ENCODE data around the gene EDARADD.
"Not testable (repeated sequence)": the region's sequence is repeated elsewhere in the genome, so short reads cannot be mapped to it uniquely, and the experiment has no call there.

EDARADD gene

DNA sequence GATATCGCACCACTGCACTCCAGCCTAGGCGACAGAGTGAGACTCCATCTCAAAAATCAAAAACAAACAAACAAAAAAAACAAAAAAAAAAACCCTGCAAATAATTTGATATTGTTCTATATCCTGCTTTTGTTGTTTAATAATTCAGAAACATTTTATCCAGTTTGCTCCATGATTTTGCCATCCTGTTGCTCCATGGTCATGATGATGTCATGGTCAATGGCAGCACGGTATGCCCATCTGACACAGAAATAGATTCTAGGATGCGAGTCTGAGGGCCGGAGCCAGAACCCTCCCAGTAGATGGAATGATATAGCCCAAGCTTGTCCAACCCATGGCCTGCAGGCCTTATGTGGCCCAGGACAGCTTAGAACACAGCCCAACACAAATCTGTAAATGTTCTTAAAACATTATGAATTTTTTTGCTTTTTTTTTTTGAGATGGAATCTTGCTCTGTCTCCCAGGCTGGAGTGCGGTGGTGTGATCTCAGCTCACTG is 39.8 kb downstream of the EDARADD start:
- DNase-seq (ENCODE audit: low read depth, low spot score), result no peak

DNA sequence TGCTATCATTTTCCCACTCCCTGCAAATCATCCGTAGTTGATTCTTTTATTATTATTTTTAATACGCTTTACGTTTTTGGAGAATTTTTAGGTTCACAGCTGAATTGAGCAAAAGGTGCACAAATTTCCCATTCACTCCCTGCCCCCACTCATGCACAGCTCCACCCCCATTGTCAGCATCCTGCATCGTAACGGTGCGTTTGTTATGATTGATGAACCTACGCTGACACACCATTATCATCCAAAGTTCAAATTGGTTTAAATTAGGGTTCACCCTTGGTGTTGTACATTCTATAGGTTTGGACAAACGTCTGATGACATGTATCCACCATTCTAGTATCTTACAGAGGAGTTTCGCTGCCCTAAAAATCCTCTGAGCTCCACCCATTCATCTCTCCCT is 44.5 kb downstream of the EDARADD start:
- no peak for DNase-seq (ENCODE audit: low read depth, low spot score)

DNA sequence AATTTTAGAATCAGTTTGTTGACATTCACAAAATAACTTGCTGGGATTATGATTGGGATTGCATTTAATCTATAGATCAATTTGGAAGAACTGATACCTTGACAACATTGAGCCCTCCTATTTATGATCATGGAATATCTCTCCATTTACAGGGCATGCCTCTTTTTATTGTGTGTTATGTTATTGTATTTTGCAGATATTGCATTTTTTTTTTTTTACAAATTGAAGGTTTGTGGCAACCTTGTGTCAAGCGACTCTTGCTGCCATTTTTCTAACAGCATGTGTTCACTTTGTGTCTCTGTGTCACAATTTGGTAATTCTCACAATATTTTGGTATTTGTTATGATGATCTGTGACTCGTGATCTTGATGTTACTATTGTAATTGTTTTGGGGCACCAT is 46.3 kb downstream of the EDARADD start:
- DNase-seq (ENCODE audit: low read depth, low spot score), result no peak

DNA sequence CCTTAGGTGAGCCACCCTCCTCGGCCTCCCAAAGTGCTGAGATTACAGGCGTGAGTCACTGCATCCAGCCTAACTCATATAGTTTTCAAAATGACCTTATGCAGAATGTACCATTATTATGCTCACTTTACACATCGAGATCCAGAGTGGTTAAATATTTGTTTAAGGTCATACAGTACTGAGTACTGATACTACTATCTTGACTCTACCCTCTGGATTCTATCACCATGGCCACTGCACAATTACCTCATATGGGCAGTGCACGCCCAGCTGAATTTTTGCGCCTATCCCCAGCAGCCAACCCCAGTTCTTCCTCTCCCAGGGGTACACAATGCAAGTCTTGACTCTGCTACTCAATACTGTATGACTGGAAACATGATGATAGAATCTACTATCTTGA is 56.7 kb downstream of the EDARADD start:
- no peak for DNase-seq (ENCODE audit: low read depth, low spot score)

DNA sequence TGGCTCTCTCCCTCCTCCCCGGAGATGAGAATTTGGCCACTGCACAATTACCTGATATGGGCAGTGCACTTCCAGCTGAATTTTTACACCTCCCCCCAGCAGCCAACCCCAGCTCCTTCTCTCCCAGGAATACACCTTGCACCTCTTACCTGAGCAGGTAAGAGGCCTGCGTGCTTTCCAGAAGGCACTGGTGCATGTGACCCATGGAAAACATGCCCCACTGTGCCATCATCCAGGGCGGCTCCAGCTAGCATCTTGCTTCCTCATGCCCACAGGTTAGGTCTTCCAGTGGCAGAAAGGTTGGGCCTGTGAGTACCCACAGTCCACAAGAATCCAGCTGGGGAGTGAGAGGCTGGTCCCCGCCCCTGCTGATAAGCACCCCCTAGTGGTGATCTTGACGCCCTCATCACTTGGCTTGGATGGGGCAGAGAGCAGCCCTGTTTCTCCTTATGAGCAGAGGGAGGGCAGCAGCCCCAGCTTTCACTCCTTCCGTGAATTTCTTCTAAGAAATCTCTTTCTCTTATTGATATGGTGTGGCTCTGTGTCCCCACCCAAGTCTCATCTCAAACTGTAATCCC is 57.8 kb downstream of the EDARADD start:
- no peak for DNase-seq (ENCODE audit: low read depth, low spot score)

DNA sequence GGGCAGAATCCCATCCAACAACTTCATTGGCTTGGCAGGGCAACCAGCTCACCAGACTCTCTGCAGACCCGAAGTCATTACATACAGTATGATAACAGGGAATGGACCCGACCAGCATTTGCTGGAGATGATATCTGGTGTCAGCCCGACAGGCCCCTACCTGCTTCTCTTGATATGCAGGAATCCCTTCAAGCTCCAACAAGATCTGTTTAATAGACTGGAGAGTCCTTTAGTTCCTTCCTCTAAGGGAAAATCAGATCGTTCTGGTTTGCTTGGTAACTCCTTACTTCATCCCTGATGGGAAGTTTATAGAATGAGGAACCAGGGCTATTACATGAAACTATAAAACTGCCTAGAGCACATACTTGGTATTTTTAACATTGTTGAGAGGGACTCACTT is 61.2 kb downstream of the EDARADD start:
- no peak for DNase-seq (ENCODE audit: low read depth, low spot score)

DNA sequence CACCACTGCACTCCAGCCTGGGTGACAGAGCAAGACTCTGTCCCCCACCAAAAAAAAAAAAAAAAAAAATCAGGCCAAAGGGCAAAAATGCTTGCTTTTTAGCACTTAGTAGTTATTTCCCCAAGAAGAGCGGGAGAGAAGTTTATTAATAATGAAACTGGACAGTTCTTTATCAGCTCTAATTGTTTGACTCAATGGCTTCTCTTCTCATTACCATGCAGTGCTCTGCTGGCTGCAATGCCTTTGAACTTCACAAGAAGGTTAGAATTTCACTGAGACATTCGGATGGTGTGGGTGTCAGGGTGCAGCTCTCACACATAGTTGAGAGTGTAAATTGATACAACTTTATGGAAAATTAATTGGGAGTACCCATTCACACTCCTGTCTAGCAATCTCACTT is 63.7 kb downstream of the EDARADD start:
- no peak for DNase-seq (ENCODE audit: low read depth, low spot score)

DNA sequence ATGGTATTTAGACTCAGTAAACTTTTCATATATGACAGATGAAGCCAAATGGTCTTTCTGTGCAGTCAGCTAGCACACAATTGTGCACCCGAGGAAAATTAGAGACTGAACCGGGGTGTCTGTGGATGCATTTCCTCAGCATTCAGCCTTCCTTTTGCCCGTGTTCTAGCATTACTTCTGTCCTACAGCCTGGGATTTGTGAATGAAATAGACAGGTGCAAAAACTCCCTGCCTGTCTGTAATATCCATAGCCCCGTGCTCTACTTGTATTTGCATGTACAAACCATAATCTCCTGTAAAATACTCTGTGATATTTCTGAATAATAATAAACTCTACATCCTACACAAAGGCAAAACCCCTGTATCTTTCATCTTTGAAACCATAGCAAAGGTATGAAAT is 64.9 kb downstream of the EDARADD start:
- no peak for DNase-seq (ENCODE audit: low read depth, low spot score)

DNA sequence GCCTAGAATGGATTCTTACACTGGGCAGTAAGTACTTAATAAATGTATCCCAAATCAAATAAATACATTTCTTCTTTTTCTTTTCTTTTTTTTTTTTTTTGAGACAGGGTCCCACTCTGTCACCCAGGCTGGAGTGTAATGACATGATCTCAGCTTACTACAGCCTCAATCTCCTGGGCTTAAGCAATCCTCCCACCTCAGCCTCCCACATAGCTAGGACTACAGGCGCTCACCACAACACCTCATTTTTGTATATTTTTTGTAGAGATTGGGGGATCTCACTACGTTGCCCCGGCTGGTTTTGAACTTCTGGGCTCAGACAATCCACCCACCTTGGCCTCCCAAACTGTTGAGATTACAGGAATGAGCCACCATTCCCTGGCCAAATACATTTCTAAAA is 66.0 kb downstream of the EDARADD start:
- DNase-seq (ENCODE audit: low read depth, low spot score), result no peak

DNA sequence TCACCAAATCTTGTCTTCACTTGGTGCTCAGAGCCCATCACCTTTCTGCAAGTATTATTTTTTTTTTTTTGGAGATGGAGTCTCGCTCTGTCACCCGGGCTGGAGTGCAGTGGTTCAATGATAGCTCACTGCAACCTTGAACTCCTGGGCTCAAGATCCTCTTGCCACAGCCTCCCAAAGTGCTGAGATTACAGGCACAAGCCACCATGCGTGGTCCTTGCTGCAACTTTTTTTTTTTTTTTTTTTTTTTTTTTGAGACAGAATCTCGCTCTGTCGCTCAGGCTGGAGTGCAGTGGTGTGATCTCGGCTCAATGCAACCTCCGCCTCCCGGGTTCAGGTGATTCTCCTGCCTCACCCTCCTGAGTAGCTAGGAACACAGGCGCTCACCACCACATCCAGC is 70.1 kb downstream of the EDARADD start:
- DNase-seq (ENCODE audit: low read depth, low spot score), result not testable (repeated sequence)

DNA sequence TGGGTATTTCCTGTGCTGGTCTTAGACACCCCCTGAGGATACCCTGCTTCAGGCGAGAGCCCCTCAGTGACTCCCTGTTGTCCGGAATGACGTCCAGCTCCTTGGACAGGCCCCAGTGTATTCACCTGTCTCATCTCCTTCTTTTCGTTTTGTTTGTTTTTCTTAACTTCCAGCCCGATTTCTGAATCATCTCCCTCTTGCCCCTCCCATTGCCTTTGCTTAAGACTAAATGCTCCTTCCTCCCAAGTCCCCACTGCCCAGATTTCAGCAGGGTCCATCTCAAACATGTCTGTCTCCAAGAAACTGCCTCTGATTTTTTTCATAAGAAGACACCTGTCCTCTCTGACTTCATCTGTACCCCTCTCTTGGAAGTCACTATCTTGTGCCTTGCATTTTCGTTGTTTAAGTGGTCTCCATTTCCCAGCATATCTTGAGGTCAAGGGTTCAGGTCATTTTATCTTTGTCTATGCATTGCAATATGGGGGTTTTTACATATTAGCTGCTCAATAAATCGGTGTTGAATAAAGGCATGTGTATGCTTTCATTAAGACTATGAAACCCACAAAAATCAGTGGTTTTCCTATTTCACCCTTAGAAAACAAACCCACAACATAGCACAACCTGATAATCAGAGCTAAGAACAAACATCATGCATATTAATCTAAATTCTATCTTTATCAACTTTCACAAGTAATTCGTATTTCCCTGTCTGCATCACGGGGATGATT is 71.3 kb downstream of the EDARADD start:
- no peak for DNase-seq (ENCODE audit: low read depth, low spot score)

DNA sequence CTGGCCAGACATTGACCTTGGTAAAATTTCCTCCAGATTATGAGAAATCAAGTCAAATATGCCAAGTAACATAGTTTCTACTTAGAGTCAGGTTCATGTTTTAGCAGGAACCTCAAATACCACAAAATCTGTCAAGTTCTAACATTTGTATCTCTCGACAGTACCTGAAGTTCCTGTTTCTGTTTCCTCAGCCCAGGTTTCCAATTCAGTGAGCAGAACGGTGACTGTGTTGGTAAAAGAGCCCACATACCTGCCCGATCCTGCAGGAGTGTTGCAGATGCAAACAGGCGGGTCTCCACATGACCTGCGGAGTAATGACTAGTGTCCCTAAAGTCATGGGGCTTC is 71.8 kb downstream of the EDARADD start:
- DNase-seq (ENCODE audit: low read depth, low spot score), result peak; percentile 4

DNA sequence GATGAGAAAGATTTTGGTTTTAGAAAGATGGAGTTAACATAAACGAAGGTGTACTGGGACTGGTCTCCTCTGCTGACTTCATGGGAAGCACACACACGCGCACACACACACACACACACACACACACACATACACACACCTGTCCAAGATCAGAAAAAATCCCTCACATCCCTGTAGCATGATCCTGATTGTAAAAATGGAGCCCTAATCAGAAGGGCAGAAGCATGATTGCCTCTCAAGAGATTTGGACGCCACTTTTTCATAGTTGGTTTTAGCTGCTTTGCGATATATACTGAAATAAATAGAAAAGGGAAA is 73.2 kb downstream of the EDARADD start:
- DNase-seq (ENCODE audit: low read depth, low spot score), result no peak

DNA sequence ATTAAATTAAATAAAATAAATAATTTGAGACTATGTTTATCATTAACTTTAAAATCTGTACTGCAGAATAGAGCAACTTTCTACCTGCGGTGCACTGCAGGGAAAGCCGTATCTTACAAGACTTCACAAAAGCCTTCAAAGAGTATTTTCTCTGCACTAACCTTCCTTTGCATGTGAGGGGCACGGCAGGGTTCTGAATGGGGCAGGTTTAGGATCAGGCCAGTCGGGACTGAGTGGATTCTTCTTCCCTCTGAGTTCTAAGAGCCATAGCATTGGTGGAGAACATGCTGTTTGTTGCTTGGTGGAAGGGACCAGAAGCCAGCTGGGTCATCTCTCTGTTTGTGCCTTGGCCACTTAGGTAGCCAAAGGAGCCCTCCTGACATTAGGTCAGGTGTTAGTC is 74.5 kb downstream of the EDARADD start:
- no peak for DNase-seq (ENCODE audit: low read depth, low spot score)

DNA sequence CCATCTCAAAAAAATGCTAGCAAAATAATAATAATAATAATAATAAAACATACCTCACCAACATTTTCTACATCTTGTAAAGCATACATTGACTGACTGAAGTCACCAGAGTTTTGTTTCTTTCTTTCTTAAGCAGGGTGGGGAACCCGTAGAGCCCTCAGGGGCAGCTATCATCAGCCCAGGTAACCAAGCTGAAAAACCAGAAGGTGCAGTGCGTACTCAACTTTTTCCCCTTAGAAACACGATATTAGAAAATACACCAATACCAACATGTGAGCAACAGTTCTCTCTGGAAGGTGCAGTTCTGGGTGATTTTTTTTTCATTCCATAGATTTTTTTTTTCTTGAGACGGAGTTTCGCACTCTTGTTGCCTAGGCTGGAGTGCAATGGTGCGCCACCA is 75.4 kb downstream of the EDARADD start:
- DNase-seq (ENCODE audit: low read depth, low spot score), result no peak

DNA sequence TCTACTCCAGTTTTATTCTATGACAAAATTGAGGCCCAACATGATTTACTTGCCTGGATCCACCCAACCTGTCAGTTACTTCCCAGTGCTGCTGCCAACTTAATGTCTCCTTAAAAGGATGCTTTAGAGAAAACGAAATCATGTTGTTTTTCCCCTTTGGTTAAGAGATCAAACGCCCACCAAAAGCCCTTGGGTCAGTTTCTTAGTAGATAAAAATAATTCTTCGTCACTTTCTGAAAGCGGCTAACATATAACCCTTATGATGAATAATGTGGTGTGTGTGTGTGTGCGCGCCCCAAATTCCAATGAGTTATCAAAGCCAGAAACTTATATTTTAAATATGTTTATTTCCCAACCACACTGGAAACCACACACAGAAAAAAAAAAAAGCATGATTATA is 77.0 kb downstream of the EDARADD start:
- no peak for DNase-seq (ENCODE audit: low read depth, low spot score)

DNA sequence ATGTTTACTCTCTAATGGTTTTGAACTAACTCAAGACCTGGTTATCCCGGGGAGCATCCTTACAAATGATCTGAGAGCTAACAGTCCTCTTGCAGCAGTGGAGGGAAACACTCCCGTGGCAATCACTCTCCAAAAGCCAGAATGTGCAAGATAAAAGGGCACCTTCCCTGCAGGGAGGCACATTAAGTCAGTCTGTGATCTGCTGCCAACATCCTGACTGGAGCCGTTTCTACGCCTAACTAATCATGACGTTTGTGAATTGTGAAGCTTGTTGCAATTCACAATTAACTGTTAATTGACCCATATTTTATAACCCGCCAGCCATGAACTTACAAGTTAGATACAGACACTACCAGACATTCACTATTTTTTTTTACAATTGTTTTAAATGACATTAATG is 77.6 kb downstream of the EDARADD start:
- DNase-seq (ENCODE audit: low read depth, low spot score), result peak; percentile 15

DNA sequence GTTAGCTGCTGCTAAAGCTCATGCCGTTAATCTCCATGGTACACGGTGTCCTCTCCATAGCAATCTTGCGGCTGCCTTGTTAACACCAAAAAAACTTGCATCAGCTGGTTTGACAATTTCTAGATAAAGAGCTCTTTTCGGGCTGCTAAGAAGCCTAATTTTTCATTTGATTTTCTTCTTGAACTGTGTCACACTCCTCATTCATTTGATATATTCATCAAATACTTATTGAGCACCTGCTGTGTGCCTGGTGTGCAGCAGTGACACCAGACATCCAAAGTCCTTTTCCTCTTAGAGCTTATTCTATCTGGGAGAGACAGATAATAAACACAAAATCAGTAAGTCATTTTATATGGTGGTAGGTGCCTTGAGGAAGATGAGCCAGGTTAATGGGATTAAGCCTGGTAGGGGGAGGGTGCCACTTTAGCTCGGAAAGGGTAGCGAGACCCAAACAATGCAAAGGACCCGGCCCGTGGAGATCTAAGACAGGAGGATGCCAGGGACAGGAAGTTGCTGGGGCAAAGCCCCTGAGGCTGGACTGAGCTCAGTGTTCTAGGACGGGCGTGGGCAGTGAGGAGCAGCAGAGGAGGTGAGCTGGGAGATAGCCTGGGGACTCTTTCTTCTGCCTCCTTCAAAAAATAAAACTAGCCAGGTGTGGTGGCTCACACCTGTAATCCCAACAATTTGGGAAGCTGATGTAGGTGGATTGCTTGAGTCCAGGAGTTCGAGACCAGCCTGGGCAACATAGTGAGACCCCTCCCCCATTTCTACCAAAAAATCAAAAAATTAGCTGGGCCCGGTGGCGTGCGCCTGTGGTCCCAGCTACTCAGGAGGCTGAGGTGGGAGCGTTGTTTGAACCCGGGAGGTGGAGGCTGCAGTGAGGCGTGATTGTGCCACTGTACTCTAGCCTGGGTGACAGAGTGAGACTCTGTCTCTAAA is 79.0 kb downstream of the EDARADD start:
- no peak for DNase-seq (ENCODE audit: low read depth, low spot score)

DNA sequence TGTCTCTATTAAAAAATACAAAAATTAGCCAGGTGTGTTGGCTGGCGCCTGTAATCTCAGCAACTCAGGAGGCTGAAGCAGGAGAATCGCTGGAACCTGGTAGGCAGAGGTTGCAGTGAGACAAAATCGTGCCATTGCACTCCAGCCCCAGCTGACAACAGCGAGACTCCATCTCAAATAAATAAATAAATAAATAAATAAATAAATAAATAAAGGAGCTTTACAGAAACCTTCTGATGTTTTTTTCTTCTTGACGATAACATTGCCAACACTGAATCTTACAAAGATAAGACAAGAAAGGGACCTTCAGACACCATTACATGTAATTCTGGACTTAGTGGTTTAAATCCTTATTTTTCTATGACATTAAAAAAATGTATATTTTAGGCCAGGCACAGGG is 81.9 kb downstream of the EDARADD start:
- no peak for DNase-seq (ENCODE audit: low read depth, low spot score)

DNA sequence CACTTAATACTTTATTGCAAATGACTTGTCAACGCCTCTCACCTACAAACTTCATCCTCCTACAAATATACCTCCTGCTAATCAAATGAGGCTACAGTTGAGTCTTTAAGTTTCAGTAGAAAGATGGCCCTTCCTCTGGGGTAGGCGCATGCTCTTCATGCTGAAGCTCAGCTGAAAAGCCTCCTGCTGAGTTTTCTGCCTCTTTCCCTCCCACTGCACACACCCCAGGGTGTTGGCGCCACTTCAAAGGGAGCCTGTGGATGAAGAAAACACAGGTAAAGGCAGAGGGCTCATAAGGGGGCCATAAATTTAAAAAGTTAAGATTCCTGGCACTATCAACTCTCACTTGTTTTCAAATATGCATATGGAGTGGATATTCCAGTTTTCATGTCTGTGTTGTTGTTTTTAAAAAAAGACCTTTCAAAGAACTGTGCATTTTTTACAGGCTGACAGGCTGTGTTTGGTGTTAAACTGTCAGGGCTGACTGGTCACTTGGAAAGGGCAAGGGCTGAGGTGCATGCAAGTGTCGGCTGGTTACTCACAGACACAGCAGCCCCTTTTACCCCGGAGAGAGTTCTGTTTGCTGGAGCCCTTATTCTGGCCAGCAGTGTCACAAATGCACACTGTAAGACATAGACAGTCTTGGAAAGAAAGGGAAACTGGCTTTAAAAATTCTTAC is 86.8 kb downstream of the EDARADD start:
- DNase-seq (ENCODE audit: low read depth, low spot score), result no peak

DNA sequence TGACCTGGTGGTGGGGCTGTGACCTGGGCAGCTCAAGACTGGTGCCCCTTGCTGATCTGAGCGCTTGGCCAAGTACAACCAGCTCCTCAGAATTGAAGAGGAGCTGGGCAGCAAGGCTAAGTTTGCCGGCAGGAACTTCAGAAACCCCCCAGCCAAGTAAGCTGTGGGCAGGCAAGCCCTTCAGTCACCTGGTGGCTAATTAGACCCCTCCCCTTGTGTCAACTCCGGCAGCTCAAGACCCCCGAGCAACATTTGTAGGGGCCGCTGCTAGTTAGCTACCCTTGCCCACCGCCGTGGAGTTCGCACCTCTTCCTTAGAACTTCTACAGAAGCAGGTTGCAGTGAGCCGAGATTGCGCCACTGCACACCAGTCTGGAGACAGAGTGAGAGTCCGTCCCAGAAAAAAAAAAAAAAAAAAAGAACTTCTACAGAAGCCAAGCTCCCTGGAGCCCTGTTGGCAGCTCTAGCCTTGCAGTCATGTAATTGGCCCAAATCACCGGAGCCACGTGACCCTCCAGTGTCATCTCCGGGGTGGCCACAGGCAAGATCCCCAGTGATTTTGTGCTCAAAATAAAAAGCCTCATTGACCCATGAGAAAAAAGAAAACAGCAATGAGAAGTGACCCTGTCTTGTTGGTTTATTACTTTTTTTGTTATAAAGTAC is 90.4 kb downstream of the EDARADD start:
- DNase-seq (ENCODE audit: low read depth, low spot score), result no peak
